ENCODE data around the gene FAM20B.

Gene FAM20B

GRCh38 chr1:179048339-179049124 is 22.8 kb downstream of the FAM20B start:
- no peak for DNase-seq

- DNase-seq = no peak
Observed at GRCh38 chr1:179052776-179053175, 27.1 kb downstream of the FAM20B start.

- no peak for DNase-seq
Observed at GRCh38 chr1:179053486-179053885, 27.8 kb downstream of the FAM20B start.

- DNase-seq = no peak
Observed at GRCh38 chr1:179055937-179056336, 30.2 kb downstream of the FAM20B start.

- no peak for DNase-seq
Observed at GRCh38 chr1:179058487-179059483, 33.1 kb downstream of the FAM20B start.

- no peak for DNase-seq
Observed at GRCh38 chr1:179061360-179062282, 35.9 kb downstream of the FAM20B start.

GRCh38 chr1:179066471-179066870 is 40.8 kb downstream of the FAM20B start:
- DNase-seq = no peak

- no peak for DNase-seq
Observed at GRCh38 chr1:179077396-179077795, 51.7 kb downstream of the FAM20B start.

- peak; percentile 11 to 68 for DNase-seq
Observed at GRCh38 chr1:179079113-179079761, 53.5 kb downstream of the FAM20B start.

- no peak for DNase-seq
Observed at GRCh38 chr1:179080866-179081686, 55.4 kb downstream of the FAM20B start.

GRCh38 chr1:179081687-179082332 is 56.1 kb downstream of the FAM20B start, which contains the start of gene TOR3A:
Gene TOR3A, plus strand, starts transcription at chr1:179082070. Its CDS starts 59 bp downstream, at chr1:179082129.
- DNase-seq = peak; percentile 51 to 77

GRCh38 chr1:179082333-179082998 is 56.8 kb downstream of the FAM20B start:
- peak in 1 of 2 experiments; percentile 45 for DNase-seq

GRCh38 chr1:179082999-179083335 is 57.3 kb downstream of the FAM20B start:
- no peak for DNase-seq

GRCh38 chr1:179083533-179083932 is 57.8 kb downstream of the FAM20B start:
- DNase-seq = no peak

GRCh38 chr1:179087665-179088064 is 62.0 kb downstream of the FAM20B start:
- no peak for DNase-seq

- DNase-seq = no peak
Observed at GRCh38 chr1:179089827-179090482, 64.3 kb downstream of the FAM20B start.

GRCh38 chr1:179090522-179090921 is 64.8 kb downstream of the FAM20B start:
- no peak for DNase-seq

GRCh38 chr1:179090923-179091322 is 65.2 kb downstream of the FAM20B start:
- DNase-seq = no peak

- peak in 1 of 2 experiments; percentile 33 for DNase-seq
Observed at GRCh38 chr1:179091691-179092165, 66.0 kb downstream of the FAM20B start.

All from NCI-H524 (cell line).